GM18526 (cell line): Measurements from ENCODE around the gene ZFAND3.

ENCODE experiments used
- POLR2A ChIP-seq: IDR thresholded peaks from 3 replicates; pipeline ENCODE4 v1.6.1; 2011; ENCODE audit not compliant: insufficient read length; ENCODE audit errors: extremely low read depth

Gene ZFAND3

GRCh38 chr6:38103921-38104320 lies 284.4 kb downstream of the ZFAND3 start:
- TF ChIP-seq POLR2A: no peak

DNA sequence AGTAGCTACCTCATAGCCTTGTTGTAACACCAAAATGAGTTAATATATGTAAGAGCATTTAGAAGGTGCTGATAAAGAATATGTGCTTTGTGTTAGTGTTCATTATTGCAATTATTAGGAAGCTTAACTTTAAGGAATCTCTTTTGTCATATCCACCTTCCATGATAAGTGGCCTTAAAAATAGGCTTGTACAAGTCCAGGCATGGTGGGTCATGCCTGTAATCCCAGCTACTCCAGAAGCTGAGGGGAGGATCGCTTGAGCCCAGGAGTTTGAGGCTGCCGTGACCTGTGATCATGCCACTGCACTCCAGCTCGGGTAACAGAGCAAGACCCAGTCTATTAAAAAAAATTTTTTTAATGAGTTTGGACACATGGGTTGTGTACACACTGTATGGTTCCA lies 285.5 kb downstream of the ZFAND3 start:
- TF ChIP-seq POLR2A: no peak

DNA sequence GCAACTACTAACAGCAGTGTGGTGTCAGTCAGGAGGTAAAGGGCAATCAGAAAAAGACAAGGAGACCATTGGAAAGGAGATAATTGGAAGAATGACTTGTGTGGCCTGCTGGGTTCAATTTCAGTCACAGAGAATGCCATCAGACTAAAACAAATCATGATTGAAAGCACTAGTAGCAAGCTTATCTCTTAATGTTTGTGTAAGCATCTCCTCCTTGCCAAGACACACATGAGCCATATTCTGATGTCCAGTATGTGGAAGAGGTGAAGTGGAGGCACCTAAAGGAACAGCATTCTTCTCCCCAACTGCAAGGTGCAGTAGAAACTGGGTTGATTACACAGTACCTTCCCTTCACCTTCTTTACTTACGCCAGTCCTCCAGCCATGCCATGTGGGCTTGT lies 287.5 kb downstream of the ZFAND3 start:
- no peak for TF ChIP-seq POLR2A

GRCh38 chr6:38110481-38110971 lies 291.0 kb downstream of the ZFAND3 start:
- TF ChIP-seq POLR2A: no peak

DNA sequence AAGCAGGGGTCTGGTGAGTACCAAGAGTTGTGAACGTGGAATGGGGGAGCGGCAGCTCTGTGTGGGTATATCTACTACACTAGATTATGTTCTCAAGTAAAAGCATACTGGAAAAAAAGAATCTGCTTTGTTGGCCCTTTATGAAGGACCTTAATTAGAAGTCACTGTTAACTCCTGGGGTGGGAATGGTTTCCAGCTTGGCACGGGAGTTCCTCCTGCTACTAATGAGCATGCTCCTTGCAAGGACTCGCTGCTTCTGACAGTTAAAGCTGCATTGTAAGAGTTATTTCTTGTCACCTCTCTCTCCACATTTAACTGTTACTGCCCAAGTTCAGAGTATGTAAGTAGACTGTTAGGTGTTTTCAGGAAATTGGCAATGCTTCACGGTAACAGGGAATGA lies 292.7 kb downstream of the ZFAND3 start:
- no peak for TF ChIP-seq POLR2A

DNA sequence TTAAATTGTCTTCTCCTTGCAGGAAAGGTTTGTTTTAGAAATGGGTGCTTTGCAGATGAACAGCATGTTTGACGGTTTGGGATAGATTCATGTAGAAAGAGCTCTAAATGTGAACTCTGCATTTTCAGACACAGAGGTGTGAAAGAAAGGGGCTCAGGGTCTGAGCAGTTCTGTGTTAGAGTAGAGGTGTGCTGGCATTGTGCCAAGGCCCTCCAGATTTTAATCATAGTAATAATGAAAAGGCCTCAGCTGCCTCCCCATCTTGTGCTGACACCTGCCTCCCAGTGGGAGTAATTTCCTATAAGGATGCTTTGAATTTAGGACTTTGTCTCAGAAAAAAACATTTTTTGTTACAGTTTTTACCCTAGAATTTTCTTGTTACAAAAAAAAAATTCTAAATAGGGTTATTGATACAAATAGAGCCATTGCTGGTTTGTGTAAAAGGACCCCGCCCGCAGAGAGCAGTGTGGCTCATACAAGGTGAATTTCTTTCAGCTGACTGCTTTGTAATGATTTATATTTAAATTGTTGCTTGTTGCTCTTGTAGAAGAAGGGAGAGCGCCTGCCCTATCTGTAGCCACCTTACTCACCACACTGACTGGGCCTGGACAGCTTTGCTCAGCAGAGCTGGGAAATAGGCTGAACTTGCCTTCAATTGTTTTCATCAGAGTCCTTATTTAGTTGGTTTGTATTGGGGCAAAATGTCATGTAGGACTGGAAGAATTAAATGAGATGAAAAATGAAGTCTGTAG lies 294.5 kb downstream of the ZFAND3 start:
- TF ChIP-seq POLR2A: no peak

- TF ChIP-seq POLR2A: no peak
These were observed 295.6 kb downstream of the ZFAND3 start for GRCh38 chr6:38114976-38115625.

DNA sequence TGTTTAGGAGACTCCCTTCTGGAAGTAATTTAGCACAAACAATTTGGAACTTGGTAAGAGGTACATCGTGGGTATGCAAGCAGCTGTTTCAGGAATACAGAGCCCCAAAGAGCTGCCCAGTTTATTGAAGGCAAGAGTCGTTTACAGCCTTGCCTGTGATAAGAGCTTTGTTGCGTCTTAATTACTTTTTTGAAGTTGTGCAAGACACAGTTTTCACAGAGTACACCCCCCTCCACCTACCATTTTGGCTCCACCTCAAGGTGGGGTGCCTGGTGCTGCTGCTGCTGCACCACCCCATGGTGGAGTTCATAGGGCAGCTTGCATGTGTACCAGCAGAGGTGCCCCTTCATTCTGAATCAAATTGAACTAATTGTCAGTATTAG lies 296.1 kb downstream of the ZFAND3 start:
- TF ChIP-seq POLR2A: no peak

GRCh38 chr6:38116248-38116647 lies 296.7 kb downstream of the ZFAND3 start:
- TF ChIP-seq POLR2A: no peak

DNA sequence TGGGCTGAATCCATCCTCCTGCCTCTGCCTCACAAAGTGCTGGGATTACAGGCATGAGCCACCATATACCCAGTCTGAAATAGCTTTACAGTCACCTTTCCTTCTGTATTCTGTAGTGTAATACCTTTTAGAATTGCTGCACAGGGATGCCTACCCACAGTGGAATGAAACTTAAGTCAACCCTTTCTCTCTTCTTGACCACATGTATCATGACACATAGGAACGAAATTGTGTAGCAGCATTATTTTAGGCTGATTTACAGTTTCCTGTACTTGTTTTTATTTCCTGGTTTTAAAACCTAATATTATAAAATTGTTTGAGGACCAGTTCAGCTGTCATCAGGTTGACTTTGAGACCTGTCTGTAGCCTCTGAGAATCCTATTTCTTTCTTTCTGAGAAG lies 297.8 kb downstream of the ZFAND3 start:
- TF ChIP-seq POLR2A: no peak

- TF ChIP-seq POLR2A: no peak
These were observed 299.4 kb downstream of the ZFAND3 start for GRCh38 chr6:38118791-38119365.

GRCh38 chr6:38119516-38119915 lies 300.0 kb downstream of the ZFAND3 start:
- no peak for TF ChIP-seq POLR2A

DNA sequence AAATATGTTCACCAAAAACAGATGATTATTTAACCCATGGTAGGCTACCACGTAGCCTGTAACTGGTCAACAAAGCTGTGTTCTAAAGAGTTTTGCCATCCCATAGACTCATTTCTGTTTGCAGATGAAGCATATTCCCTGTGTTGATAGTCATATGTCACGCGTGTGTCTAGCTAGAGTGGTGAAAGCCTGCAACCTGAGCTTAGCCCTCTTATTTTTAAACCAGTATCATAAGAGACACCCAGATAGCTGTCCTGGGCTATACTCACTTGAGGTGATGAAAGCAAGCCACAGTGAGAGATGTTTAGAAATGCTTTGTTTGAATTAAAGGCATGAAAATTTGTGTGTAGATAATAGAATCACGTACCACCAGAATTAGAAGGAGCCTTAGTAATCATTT lies 307.8 kb downstream of the ZFAND3 start:
- no peak for TF ChIP-seq POLR2A

DNA sequence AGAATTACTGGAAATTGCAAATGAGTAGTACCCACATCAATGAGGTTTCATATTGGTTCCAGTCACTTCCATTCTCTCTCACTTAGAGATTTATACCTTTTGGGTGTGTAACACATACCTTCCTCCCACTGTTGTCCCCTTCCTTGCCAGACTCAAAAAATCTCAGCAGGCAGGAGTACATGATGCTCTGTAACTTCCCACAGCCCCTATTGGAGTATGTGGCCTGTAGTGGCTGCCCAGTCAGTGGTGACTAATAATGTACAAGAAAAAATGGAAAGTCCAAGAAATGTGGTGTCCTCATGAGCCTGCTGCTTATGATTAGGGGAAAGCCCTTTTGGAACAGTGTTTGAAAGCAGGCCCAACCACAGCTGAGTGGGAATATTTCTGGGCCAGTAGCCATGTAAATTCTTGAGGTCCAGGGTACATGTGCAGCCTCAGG lies 312.0 kb downstream of the ZFAND3 start:
- TF ChIP-seq POLR2A: no peak

- no peak for TF ChIP-seq POLR2A
These were observed 314.6 kb downstream of the ZFAND3 start for GRCh38 chr6:38133932-38134703.
